GM12874 (cell line): ENCODE data around the gene RFC3.

ENCODE experiments used
- CTCF ChIP-seq: IDR thresholded peaks from 2 replicates; pipeline ENCODE4 v1.5.1; 2011; ENCODE audit warnings: low read depth, mild to moderate bottlenecking, control low read depth, low read length, moderate library complexity; ENCODE audit not compliant: insufficient read depth

The RFC3 gene

GRCh38 chr13:33840402-33840801, 22.5 kb downstream of the RFC3 start:
- no peak for TF ChIP-seq CTCF

GRCh38 chr13:33842207-33842606, 24.3 kb downstream of the RFC3 start:
- no peak for TF ChIP-seq CTCF

- no peak for TF ChIP-seq CTCF
Observed at GRCh38 chr13:33842986-33843385, 25.0 kb downstream of the RFC3 start.

GRCh38 chr13:33845572-33846302, 27.8 kb downstream of the RFC3 start:
- no peak for TF ChIP-seq CTCF

- TF ChIP-seq CTCF: no peak
Observed at GRCh38 chr13:33846303-33847062, 28.5 kb downstream of the RFC3 start.

- no peak for TF ChIP-seq CTCF
Observed at GRCh38 chr13:33849211-33849610, 31.3 kb downstream of the RFC3 start.

GRCh38 chr13:33855371-33855895, 37.5 kb downstream of the RFC3 start:
- no peak for TF ChIP-seq CTCF
